ENCODE results near the gene FOXN4.

Gene FOXN4

GRCh38 chr12:109239179-109239578 is 69.9 kb downstream of the FOXN4 start:
- TF ChIP-seq CTCF (IDR thresholded peaks at IDR 0.05; ENCODE audit: low read depth, low read length, missing control alignments): no peak
- DNase-seq (ENCODE audit: extremely low read depth, low read depth): no peak
- H3K4me3 ChIP-seq (replicated peaks; ENCODE audit: low read depth, low read length): no peak overlapping the region

- no peak overlapping the region for H3K4me3 ChIP-seq (replicated peaks; ENCODE audit: low read depth, low read length)
- no peak for TF ChIP-seq CTCF (IDR thresholded peaks at IDR 0.05; ENCODE audit: low read depth, low read length, missing control alignments)
- no peak for DNase-seq (ENCODE audit: extremely low read depth, low read depth)
These were observed 72.8 kb downstream of the FOXN4 start for GRCh38 chr12:109236257-109236656.

- H3K4me3 ChIP-seq (replicated peaks; ENCODE audit: low read depth, low read length): no peak overlapping the region
- TF ChIP-seq CTCF (IDR thresholded peaks at IDR 0.05; ENCODE audit: low read depth, low read length, missing control alignments): no peak
- no peak for DNase-seq (ENCODE audit: extremely low read depth, low read depth)
These were observed 75.1 kb downstream of the FOXN4 start for GRCh38 chr12:109234012-109234411.

GRCh38 chr12:109232731-109233130 is 76.4 kb downstream of the FOXN4 start:
- no peak for DNase-seq (ENCODE audit: extremely low read depth, low read depth)
- no peak overlapping the region for H3K4me3 ChIP-seq (replicated peaks; ENCODE audit: low read depth, low read length)
- TF ChIP-seq CTCF (IDR thresholded peaks at IDR 0.05; ENCODE audit: low read depth, low read length, missing control alignments): no peak

GRCh38 chr12:109230193-109230592 is 78.9 kb downstream of the FOXN4 start:
- DNase-seq (ENCODE audit: extremely low read depth, low read depth): no peak
- no peak overlapping the region for H3K4me3 ChIP-seq (replicated peaks; ENCODE audit: low read depth, low read length)
- TF ChIP-seq CTCF (IDR thresholded peaks at IDR 0.05; ENCODE audit: low read depth, low read length, missing control alignments): no peak

GRCh38 chr12:109228664-109229063 is 80.4 kb downstream of the FOXN4 start:
- no peak for DNase-seq (ENCODE audit: extremely low read depth, low read depth)
- no peak for TF ChIP-seq CTCF (IDR thresholded peaks at IDR 0.05; ENCODE audit: low read depth, low read length, missing control alignments)

More at GRCh38 chr12:109228664-109229063, 80.4 kb downstream of the FOXN4 start:
- H3K4me3 ChIP-seq (replicated peaks; ENCODE audit: low read depth, low read length): no peak overlapping the region

Measured in HFF-Myc (cell line).